HUES64 (cell line): ENCODE measurements around the gene TMEM187.

Source experiments
- H3K27ac ChIP-seq: 2 replicates; pipeline ENCODE4 v1.7.0; 2013; ENCODE audit warnings: low read depth, low read length, inconsistent platforms
- H3K27me3 ChIP-seq: 2 replicates; pipeline ENCODE4 v1.6.1; 2013; ENCODE audit warnings: mild to moderate bottlenecking, low read length; ENCODE audit not compliant: insufficient read depth
- H3K36me3 ChIP-seq: 2 replicates; pipeline ENCODE4 v1.6.1; 2013; ENCODE audit warnings: mild to moderate bottlenecking, low read length; ENCODE audit not compliant: insufficient read depth
- H3K4me1 ChIP-seq: 2 replicates; pipeline ENCODE4 v1.6.1; 2013; ENCODE audit warnings: mild to moderate bottlenecking, low read length, moderate library complexity; ENCODE audit not compliant: insufficient read depth
- H3K4me3 ChIP-seq: 2 replicates; pipeline ENCODE4 v1.5.1; 2013; ENCODE audit warnings: mild to moderate bottlenecking, low read length, moderate library complexity
- H3K9ac ChIP-seq: 2 replicates; pipeline ENCODE4 v1.6.1; 2013; ENCODE audit warnings: mild to moderate bottlenecking, low read depth, low read length
- H3K9me3 ChIP-seq: 2 replicates; pipeline ENCODE4 v1.6.1; 2013; ENCODE audit warnings: low read depth, low read length; ENCODE audit not compliant: insufficient read depth
- WGBS: fragments of 150-250, 120-280 bp; methylation state at CpG from one replicate; pipeline ENCODE4 v1.1.7; 2013; ENCODE audit warnings: missing lambda C conversion rate; 5-methylcytosine and 5-hydroxymethylcytosine counted together

Gene TMEM187

DNA sequence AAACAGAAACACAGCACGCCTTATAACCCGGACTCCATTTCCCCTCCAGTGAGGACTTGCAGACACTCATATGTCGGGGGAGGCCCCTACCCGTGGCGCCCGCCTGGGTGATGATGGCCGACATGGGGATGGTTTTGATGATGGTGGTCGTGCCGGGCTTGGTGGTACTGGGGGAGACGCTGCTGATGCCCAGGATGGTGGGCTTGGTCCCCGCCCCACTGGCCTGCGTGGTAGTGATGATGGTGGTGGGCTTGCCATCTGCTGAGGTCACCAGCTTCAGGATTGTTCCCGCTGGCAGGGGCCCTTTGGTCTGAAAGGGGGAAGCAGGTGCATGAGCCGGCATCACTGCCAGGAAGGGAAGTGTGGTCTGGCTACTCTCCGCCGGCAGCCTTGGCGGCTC is 15.3 kb upstream of the TMEM187 start:
- Histone ChIP-seq H3K36me3 (peaks cover 98% of the 10 kb centered on the region), H3K9ac (no peak overlapping the region), H3K4me1 (no peaks in the 10 kb centered on the region), H3K27me3 (no peaks in the 10 kb centered on the region), H3K27ac (no peak overlapping the region), H3K9me3 (no peaks in the 10 kb centered on the region), H3K4me3 (no peak overlapping the region)
- 97% methylated on average over 17 of the region's 17 CpGs for WGBS

DNA sequence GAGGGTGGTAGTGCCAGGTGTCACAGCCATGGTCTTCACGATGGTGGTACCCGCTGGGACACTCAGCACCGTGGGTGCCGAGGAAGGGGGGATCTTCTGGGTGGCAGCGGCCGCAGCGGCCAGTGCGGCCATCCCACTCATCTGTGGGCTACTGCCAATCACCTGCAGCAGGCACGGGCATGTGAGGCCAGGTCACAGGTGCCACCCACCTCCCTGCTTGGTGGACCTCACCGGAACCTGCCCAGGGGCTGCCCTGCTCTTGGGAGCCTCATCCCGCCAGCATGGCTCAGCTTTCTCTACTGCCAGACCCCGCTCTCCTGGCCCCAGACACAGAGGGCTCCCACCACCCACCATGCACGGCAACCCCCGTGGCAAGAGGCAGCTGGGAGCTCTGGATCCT is 13.9 kb upstream of the TMEM187 start:
- H3K27ac ChIP-seq, result no peak overlapping the region
- no peaks in the 10 kb centered on the region for H3K9me3 ChIP-seq
- no peak overlapping the region for H3K9ac ChIP-seq
- WGBS, result 96% methylated on average over 14 of the region's 14 CpGs
- H3K27me3 ChIP-seq, result no peaks in the 10 kb centered on the region
- no peaks in the 10 kb centered on the region for H3K4me1 ChIP-seq
- H3K4me3 ChIP-seq, result no peak overlapping the region
- H3K36me3 ChIP-seq, result peaks cover 99% of the 10 kb centered on the region

DNA sequence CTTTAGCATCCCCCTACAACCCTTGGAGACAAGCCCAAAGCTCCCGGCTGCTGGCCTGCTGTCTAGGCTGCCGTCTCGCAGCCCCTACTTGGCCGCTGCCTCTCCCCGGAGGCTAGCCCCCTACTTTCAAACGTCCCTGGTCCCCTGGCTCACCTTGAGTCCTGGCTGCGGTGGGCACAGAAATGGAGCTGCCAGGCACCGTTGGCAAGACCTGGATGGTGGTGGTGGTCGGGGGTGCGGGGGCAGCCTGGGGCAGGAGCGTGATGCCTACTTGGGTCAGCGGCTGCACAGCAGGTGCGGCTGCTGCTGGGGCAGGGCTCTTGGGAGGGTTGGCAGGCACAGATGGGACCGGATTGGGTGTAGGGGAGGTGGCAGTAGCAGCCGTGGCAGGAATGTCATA is 12.9 kb upstream of the TMEM187 start:
- no peaks in the 10 kb centered on the region for H3K9me3 ChIP-seq
- H3K4me1 ChIP-seq, result no peaks in the 10 kb centered on the region
- H3K27ac ChIP-seq, result no peak overlapping the region
- peaks cover 100% of the 10 kb centered on the region for H3K36me3 ChIP-seq
- H3K4me3 ChIP-seq, result no peak overlapping the region
- H3K9ac ChIP-seq, result no peak overlapping the region
- 97% methylated on average over 15 of the region's 15 CpGs for WGBS
- H3K27me3 ChIP-seq, result no peaks in the 10 kb centered on the region

DNA sequence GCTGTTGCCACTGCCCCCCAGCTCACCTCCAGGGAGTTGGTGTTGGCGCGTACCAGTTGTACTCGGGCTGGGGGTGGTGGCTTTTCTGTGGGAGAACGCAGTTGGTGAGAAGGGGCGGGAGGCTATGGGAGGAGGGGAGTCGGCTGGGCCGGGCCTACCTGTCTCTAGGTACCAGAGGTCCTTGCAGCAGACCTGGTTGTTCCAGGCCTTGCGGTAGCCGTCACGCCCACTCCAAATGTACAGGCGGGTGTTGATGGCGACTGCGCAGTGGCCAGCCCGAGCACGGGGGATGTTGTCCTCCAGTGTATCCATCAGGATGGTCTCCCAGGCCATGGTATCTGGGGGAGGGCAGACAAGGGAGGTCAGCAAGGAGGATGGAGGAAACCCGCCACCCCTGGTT is 12.5 kb upstream of the TMEM187 start:
- H3K9me3 ChIP-seq, result no peaks in the 10 kb centered on the region
- H3K4me1 ChIP-seq, result no peaks in the 10 kb centered on the region
- 94% methylated on average over 15 of the region's 16 CpGs for WGBS
- H3K36me3 ChIP-seq, result peaks cover 96% of the 10 kb centered on the region
- no peak overlapping the region for H3K4me3 ChIP-seq
- no peak overlapping the region for H3K9ac ChIP-seq
- H3K27me3 ChIP-seq, result no peaks in the 10 kb centered on the region
- no peak overlapping the region for H3K27ac ChIP-seq

DNA sequence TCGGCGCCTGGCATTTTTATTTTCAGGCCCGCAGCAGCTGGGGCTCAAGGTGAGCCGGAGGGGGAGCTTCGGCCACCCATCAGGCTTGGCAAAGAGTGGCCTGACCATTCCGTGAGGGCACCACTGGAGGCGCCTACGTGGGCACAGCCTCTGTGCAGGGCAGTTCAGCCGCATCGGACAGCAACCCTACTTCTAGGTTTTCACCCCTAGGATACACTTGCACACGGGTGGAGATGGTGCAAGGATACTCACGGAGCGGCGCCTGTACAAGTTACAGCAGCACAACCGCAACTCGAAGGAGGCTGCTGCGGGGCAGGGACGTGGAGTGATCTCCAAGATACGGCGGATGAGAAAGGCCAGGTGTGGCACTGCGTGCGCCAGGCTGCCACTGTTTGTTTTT is 11.8 kb upstream of the TMEM187 start:
- H3K27ac ChIP-seq, result no peak overlapping the region
- H3K9me3 ChIP-seq, result no peaks in the 10 kb centered on the region
- H3K9ac ChIP-seq, result no peak overlapping the region
- no peak overlapping the region for H3K4me3 ChIP-seq
- H3K36me3 ChIP-seq, result peaks cover 89% of the 10 kb centered on the region
- H3K4me1 ChIP-seq, result no peaks in the 10 kb centered on the region
- no peaks in the 10 kb centered on the region for H3K27me3 ChIP-seq
- 95% methylated on average over 22 of the region's 22 CpGs for WGBS

DNA sequence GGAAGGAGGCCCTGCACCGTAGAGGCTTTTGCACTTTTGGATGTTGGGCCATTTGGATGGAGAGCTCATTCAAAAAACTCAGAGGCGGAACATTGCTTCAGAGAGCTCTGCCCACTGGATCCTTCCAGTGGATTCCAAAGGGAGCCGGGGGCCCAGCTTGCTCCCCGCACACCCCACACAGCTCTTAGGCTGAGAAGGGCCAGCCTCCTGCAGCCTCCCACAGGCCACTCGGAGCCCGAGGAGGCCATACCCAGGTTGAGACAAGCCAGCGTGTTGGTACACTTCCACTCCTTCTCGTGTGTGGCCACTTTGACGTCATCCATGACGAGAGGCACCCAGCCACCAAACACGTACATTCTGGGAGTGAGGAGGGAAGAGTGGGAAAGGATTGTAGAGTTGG is 11.3 kb upstream of the TMEM187 start:
- Histone ChIP-seq H3K4me1 (no peaks in the 10 kb centered on the region), H3K27me3 (no peaks in the 10 kb centered on the region), H3K4me3 (no peak overlapping the region), H3K9me3 (no peaks in the 10 kb centered on the region), H3K27ac (no peak overlapping the region), H3K36me3 (peaks cover 84% of the 10 kb centered on the region), H3K9ac (no peak overlapping the region)
- 95% methylated on average over 11 of the region's 11 CpGs for WGBS

DNA sequence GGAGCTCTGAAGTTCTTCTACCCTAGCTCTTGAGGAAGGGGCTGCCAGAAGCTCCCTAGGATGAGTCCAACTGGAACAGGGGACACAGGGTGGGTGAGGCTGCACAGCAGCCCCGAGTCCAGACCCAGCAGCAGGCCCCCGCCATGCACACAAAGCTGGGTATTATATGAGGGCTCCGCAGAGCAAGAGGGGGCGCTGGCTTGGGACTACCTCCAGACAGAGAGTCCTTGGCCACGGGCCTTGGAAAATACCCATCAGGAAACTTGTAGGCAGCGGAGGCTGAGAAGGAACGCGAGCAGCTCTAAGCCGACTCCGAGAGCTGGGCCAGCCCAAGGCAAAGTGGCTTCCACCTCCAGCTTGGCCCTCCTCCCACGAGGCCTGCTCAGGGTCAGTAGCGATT is 9.0 kb upstream of the TMEM187 start:
- Histone ChIP-seq H3K4me3 (no peak overlapping the region), H3K9ac (no peak overlapping the region), H3K9me3 (no peaks in the 10 kb centered on the region), H3K27ac (no peak overlapping the region), H3K4me1 (0 out of 2 replicates have a peak, but pooled peaks cover 12% of the 10 kb centered on the region), H3K36me3 (peaks cover 73% of the 10 kb centered on the region), H3K27me3 (no peaks in the 10 kb centered on the region)
- 95% methylated on average over 12 of the region's 12 CpGs for whole genome bisulfite sequencing

DNA sequence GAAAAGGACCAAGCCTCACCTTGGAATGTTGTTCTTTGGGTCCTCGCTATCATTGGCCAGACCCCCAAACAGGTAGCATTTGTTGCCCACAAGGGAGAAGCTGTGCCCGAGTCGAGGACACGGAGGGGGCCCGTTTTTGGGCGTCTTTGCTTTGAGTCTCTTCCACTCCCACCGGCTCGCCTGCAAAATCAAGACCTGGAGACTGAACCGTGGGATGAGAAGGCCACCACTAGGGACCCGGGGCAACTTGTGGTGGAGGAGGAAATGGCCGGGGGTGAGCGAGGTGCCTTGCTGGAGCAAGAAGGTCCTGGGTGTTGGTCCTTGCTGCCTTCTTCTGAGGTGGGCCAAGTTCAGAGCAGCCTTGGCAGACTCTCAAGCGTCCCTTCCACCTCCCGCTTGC is 8.4 kb upstream of the TMEM187 start:
- Histone ChIP-seq H3K27ac (no peak overlapping the region), H3K9ac (no peak overlapping the region), H3K4me1 (0 out of 2 replicates have a peak, but pooled peaks cover 12% of the 10 kb centered on the region), H3K9me3 (no peaks in the 10 kb centered on the region), H3K36me3 (peaks cover 69% of the 10 kb centered on the region), H3K4me3 (no peak overlapping the region), H3K27me3 (no peaks in the 10 kb centered on the region)
- WGBS, result 95% methylated on average over 14 of the region's 14 CpGs

DNA sequence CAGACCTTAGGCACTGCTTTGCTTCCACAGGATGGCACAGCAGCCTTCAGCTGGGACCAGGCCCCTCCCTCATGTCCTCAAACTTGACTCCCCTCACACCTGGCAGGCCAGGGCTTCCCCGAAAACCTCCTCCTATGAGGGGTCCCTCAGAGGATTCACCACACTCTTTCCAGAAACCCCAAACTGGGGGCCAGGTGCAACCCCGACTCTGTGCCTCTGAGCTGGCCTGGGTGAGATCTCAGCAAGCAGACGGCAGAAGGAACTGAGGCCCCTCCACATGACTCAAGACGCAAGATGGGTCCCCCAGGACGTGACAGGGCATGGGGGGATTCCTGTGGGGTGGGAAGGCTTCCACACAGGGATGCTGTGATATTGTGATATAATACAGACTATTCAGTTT is 7.1 kb upstream of the TMEM187 start:
- Histone ChIP-seq H3K9ac (no peak overlapping the region), H3K4me1 (0 out of 2 replicates have a peak, but pooled peaks cover 12% of the 10 kb centered on the region), H3K36me3 (peaks cover 58% of the 10 kb centered on the region), H3K27me3 (no peaks in the 10 kb centered on the region), H3K9me3 (no peaks in the 10 kb centered on the region), H3K4me3 (no peak overlapping the region), H3K27ac (no peak overlapping the region)
- WGBS, result 91% methylated on average over 5 of the region's 5 CpGs

DNA sequence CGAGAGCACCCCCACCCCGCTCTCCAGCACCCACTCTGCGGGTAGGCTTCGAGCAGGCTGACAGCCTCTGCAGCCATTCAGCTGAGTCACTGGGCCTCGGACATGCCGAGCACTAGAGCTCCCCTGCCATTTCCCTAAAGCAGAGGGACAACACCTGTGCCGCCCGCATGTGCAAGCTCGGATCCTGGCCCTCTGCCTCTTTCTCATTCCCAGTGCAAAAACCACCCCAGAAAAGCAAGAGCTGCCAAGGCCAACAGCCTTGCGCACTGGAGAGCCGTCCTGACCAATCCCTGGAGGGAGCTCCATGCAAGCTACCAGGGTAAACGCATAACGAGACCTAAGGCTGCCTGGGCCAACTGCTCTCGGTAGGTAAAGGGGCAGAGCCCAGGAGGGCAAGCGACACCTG is 6.3 kb upstream of the TMEM187 start:
- Histone ChIP-seq H3K36me3 (peaks cover 49% of the 10 kb centered on the region), H3K27ac (no peak overlapping the region), H3K9me3 (no peaks in the 10 kb centered on the region), H3K4me1 (0 out of 2 replicates have a peak, but pooled peaks cover 12% of the 10 kb centered on the region), H3K27me3 (no peaks in the 10 kb centered on the region), H3K9ac (no peak overlapping the region), H3K4me3 (no peak overlapping the region)
- WGBS, result 87% methylated on average over 15 of the region's 15 CpGs

DNA sequence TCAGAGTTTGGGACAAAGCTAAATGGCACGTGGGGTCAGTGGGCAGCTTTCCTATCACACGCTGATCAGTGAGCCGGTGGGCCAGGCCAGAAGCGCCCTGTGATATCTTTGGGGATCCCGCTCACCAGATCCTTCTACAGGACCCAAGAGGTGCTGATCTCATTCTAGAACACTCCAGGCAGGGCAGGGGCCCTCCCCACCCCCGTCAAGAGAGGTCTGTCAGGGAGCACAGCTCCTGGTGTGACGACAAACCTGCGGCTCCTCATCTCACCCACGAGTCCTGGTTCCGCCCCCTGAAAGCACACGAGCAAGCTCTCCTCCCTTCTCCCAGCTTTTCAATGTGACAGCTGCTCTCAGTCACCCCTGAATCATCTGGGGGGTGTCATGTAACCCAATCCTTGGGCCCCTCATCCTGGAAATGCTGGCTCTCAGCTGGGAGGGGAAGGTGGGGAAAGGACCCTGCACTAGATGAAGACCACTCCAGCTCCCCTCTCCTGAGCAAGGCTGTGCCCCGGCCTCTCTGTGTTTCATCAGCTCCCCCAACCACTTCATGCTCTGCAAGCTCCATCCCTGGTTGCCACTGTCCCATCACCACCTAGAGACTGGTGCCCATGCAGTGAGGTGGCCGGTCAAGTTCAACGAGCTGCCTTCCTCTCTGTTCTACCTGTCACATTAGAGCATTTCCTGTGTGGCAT is 5.6 kb upstream of the TMEM187 start:
- H3K4me1 ChIP-seq, result 0 out of 2 replicates have a peak, but pooled peaks cover 12% of the 10 kb centered on the region
- H3K27me3 ChIP-seq, result no peaks in the 10 kb centered on the region
- 79% methylated on average over 14 of the region's 14 CpGs for WGBS
- H3K9me3 ChIP-seq, result no peaks in the 10 kb centered on the region
- H3K4me3 ChIP-seq, result no peak overlapping the region
- no peak overlapping the region for H3K9ac ChIP-seq
- peaks cover 42% of the 10 kb centered on the region for H3K36me3 ChIP-seq
- H3K27ac ChIP-seq, result no peak overlapping the region
